Measurements from ENCODE around the gene MYRIP. TPM values are rescaled to one million over a fixed set of nuclear protein-coding genes. Genes with fewer than 3 reads are reported as not detected.

MYRIP gene
- total RNA-seq, 4 donors from 2014 or later, result 1.0 to 9.6 (median 3.2) TPM

GRCh38 chr3:40262331-40262730 is 452.9 kb downstream of the MYRIP start:
- no peak for DNase-seq (ENCODE audit: low spot score)
- no peak for ATAC-seq (ENCODE audit: low FRiP score)
- no peak for TF ChIP-seq CTCF (IDR thresholded peaks at IDR 0.05)

- no peak for DNase-seq (ENCODE audit: low spot score)
- ATAC-seq (ENCODE audit: low FRiP score), result no peak
- no peak for TF ChIP-seq CTCF (IDR thresholded peaks at IDR 0.05)
These were observed 455.0 kb downstream of the MYRIP start for GRCh38 chr3:40264451-40264850.

GRCh38 chr3:40265181-40265580 is 455.8 kb downstream of the MYRIP start:
- no peak for TF ChIP-seq CTCF (IDR thresholded peaks at IDR 0.05)
- DNase-seq (ENCODE audit: low spot score) (no peak), ATAC-seq (ENCODE audit: low FRiP score) (no peak)

DNA sequence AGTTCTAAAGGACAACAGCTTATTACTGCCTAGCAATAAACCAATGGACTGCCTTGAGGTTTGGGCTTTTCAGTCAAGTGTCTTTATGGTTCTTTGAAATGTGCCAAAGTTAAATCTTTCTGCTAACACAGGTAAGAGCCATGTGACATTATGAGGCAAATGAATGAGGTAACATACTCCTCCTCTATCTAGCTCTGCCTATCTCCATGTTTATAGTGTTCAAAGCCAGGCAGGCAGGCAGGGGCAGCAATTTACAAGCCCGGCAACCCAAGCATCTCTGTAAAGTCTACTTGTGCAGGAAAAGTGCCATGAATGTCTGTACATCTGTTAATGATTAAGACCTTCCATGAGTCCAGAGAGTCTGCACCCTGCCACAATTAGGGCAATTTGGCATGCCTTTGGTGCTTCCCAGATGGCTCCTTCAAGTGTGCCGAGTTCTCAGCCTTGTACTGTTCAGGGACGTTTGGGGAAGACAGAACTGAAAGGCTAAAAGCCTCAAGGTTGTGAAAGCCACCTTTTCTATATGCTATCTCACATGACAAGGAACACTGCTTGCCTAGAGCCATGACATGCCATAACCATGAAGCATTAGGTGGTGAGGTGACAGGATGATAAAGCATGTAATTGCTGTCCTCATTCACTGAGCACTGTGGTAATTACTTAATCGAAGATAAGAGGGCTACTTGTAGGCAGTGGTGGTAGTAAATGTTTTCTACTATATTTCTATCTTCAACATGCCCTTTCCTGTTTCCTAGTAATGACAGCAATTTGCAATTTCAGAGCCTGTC is 458.7 kb downstream of the MYRIP start:
- TF ChIP-seq CTCF (IDR thresholded peaks at IDR 0.05), result no peak
- no peak for ATAC-seq (ENCODE audit: low FRiP score)

GRCh38 chr3:40268802-40269524 is 459.6 kb downstream of the MYRIP start:
- DNase-seq (ENCODE audit: low spot score), result no peak
- ATAC-seq (ENCODE audit: low FRiP score), result no peak
- TF ChIP-seq CTCF (IDR thresholded peaks at IDR 0.05), result no peak

More for the DNA sequence above, 458.7 kb downstream of the MYRIP start:
- DNase-seq (ENCODE audit: low spot score), result no peak

- DNase-seq (ENCODE audit: low spot score), result no peak
- no peak for ATAC-seq (ENCODE audit: low FRiP score)
- TF ChIP-seq CTCF (IDR thresholded peaks at IDR 0.05), result no peak
These were observed 469.4 kb downstream of the MYRIP start for GRCh38 chr3:40278791-40279190.
